Measurements from ENCODE around the gene SOCS3. TPM values are rescaled to one million over a fixed set of nuclear protein-coding genes. Genes with fewer than 3 reads are reported as not detected.

The SOCS3 gene
- total RNA-seq, 4 donors from 2014 or later = 23.7 to 76.5 (median 59.7) TPM

GRCh38 chr17:78317794-78318400 lies 42.0 kb downstream of the SOCS3 start:
- Histone ChIP-seq H3K36me3 (no peaks in the 10 kb centered on the region), H3K27ac (peak overlapping the region in 2 of 4 donors; percentile 19 to 88), H3K4me3 (no peak overlapping the region), H3K4me1 (peaks cover 0 to 63% (median 42%) of the 10 kb centered on the region in 4 donors), H3K9me3 (no peaks in the 10 kb centered on the region), H3K27me3 (no peaks in the 10 kb centered on the region)
- DNase-seq (ENCODE audit: low spot score in 2 of 2) = no peak
- TF ChIP-seq CTCF (IDR thresholded peaks at IDR 0.05) (no peak), POLR2A (IDR thresholded peaks at IDR 0.05) (no peak), EP300 (IDR thresholded peaks at IDR 0.05) (no peak)
- 85 to 89% methylated on average over 10 of the region's 10 CpGs for WGBS, 2 donors

- Histone ChIP-seq H3K4me1 (peaks cover 0 to 56% (median 41%) of the 10 kb centered on the region in 4 donors), H3K4me3 (no peak overlapping the region), H3K27me3 (no peaks in the 10 kb centered on the region), H3K9me3 (no peaks in the 10 kb centered on the region), H3K27ac (peak overlapping the region; percentile 30 to 94 (median 82)), H3K36me3 (no peaks in the 10 kb centered on the region)
- WGBS, 2 donors = 51 to 54% methylated on average over 20 of the region's 20 CpGs
- DNase-seq (ENCODE audit: low spot score in 2 of 2) = no peak
- TF ChIP-seq EP300 (IDR thresholded peaks at IDR 0.05) = no peak
- TF ChIP-seq POLR2A (IDR thresholded peaks at IDR 0.05) = no peak
- no peak for TF ChIP-seq CTCF (IDR thresholded peaks at IDR 0.05)
Measured at GRCh38 chr17:78316867-78317789, 42.7 kb downstream of the SOCS3 start.

GRCh38 chr17:78316115-78316866 lies 43.6 kb downstream of the SOCS3 start:
- no peak for DNase-seq (ENCODE audit: low spot score in 2 of 2)
- Histone ChIP-seq H3K9me3 (no peaks in the 10 kb centered on the region), H3K27me3 (no peaks in the 10 kb centered on the region), H3K4me1 (peaks cover 0 to 56% (median 41%) of the 10 kb centered on the region in 4 donors), H3K27ac (peak overlapping the region; percentile 30 to 94 (median 82)), H3K4me3 (no peak overlapping the region), H3K36me3 (no peaks in the 10 kb centered on the region)
- TF ChIP-seq POLR2A (IDR thresholded peaks at IDR 0.05) (peak in 1 of 2 donors; percentile 22), EP300 (IDR thresholded peaks at IDR 0.05) (no peak)
- WGBS, 2 donors = 75 to 76% methylated on average over 16 to 22 of the region's 22 CpGs

- DNase-seq (ENCODE audit: low spot score in 2 of 2) = peak; percentile 76 to 86
- Histone ChIP-seq H3K27me3 (no peaks in the 10 kb centered on the region), H3K27ac (peak overlapping the region; percentile 30 to 94 (median 82)), H3K4me3 (no peak overlapping the region), H3K36me3 (no peaks in the 10 kb centered on the region), H3K4me1 (peaks cover 0 to 56% (median 41%) of the 10 kb centered on the region in 4 donors), H3K9me3 (no peaks in the 10 kb centered on the region)
- WGBS, 2 donors = 12 to 20% methylated on average over 12 of the region's 12 CpGs
- TF ChIP-seq POLR2A (IDR thresholded peaks at IDR 0.05) = no peak
- TF ChIP-seq EP300 (IDR thresholded peaks at IDR 0.05) = peak in 1 of 2 donors; percentile 78
- peak in 1 of 5 experiments; percentile 11 for TF ChIP-seq CTCF (IDR thresholded peaks at IDR 0.05)
Measured at GRCh38 chr17:78315355-78316114, 44.3 kb downstream of the SOCS3 start.

Data from tibial nerve (tissue), 4 donors.